Skin epidermis (tissue), 12 donors: ENCODE results near the gene WIF1.

Experiments
- H3K27ac ChIP-seq, 21 experiments: fragments of 200-600 bp; sonication (generic) in 11 of 21; one replicate each; pipeline ENCODE4 v1.5.0; 2020; ENCODE audit warnings: mild to moderate bottlenecking in 3 of 21, inconsistent platforms in 2 of 21, moderate library complexity in 2 of 21
- H3K4me3 ChIP-seq, 7 experiments: fragments of 200-600 bp; sonication (generic) in 2 of 7; one replicate each; pipeline ENCODE4 v1.5.0; 2020; ENCODE audit warnings: inconsistent platforms in 2 of 7, mild to moderate bottlenecking in 2 of 7, moderate library complexity in 1 of 7

Gene WIF1

GRCh38 chr12:65051218-65051617, 69.9 kb downstream of the WIF1 start:
- Histone ChIP-seq H3K4me3 (no peak overlapping the region), H3K27ac (no peak overlapping the region)

- H3K27ac ChIP-seq: no peak overlapping the region
- no peak overlapping the region for H3K4me3 ChIP-seq
Measured at GRCh38 chr12:65045269-65045668, 75.8 kb downstream of the WIF1 start.

DNA sequence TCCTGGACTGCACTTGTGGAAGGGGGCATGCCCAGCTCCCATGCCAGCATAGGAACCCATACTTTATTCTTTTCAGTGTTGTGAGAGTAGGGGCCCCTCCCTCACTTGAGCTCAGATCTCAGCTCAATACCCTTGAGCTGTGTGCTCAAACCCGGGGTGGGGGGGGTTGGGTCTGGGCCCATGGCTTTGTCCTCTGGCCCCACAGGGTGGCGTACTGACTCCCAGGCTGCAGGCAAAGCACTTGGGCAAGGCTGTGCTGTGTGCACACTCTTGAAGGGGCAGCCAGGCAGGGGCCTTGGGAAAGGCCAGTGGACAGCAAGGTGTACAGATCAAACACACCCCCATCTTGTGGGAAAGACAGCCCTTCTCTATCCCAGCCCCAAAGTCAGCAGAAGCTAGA, 81.8 kb downstream of the WIF1 start:
- Histone ChIP-seq H3K27ac (no peak overlapping the region), H3K4me3 (no peak overlapping the region)

GRCh38 chr12:65025136-65025535, 96.0 kb downstream of the WIF1 start:
- Histone ChIP-seq H3K27ac (no peak overlapping the region), H3K4me3 (no peak overlapping the region)

- no peak overlapping the region for H3K4me3 ChIP-seq
- H3K27ac ChIP-seq: no peak overlapping the region
Measured at GRCh38 chr12:65023485-65023884, 97.6 kb downstream of the WIF1 start.

DNA sequence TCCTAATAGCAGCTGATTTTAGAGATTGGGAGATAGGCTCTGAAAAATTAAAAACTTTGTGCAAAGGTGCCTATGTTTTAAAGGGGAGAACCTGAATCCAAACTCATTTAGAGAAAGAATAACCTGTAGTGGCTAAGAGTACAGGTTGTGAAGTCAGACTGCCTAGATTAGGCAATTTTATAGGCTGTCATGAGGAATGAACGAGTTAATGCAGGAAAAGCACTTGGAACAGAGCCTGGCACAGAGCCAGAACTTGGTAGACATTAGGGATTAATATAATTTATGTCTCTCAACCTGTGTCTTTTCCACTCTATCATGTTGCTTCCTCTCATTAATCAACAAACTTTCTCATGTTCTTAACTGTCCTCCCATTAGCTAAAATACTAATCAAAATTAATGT, 98.1 kb downstream of the WIF1 start:
- H3K4me3 ChIP-seq: no peak overlapping the region

GRCh38 chr12:65022421-65022820, 98.7 kb downstream of the WIF1 start:
- H3K4me3 ChIP-seq: no peak overlapping the region
- no peak overlapping the region for H3K27ac ChIP-seq

More for the DNA sequence above, 98.1 kb downstream of the WIF1 start:
- no peak overlapping the region for H3K27ac ChIP-seq

DNA sequence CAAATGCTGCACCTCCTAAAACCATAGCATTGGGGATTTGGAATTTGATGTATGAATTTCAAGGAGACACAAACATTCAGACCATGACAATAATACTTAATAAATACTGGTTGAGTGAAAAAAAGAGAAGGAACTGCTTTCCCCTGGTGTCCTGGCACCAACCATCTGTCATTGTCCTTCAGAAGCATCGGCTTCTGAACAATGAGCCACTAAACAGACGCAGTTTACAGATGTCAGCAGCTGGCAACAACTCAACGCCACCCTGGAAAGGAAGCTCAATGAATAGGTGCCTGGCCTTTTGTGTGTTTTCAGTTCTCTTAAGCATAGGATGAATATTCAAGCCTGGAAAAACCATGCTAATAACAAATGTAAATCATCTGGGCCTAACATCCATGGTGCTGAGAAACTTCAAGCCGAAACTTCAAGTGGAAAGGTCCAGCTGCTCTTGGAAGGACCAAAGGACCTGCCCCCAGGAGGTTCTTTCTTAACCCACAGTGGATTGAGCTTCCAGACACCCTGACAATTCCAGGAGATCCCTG, 101.3 kb downstream of the WIF1 start:
- no peak overlapping the region for H3K4me3 ChIP-seq
- no peak overlapping the region for H3K27ac ChIP-seq

- Histone ChIP-seq H3K4me3 (no peak overlapping the region), H3K27ac (no peak overlapping the region)
Measured at GRCh38 chr12:65016881-65017650, 104.0 kb downstream of the WIF1 start.

- H3K4me3 ChIP-seq: no peak overlapping the region
- no peak overlapping the region for H3K27ac ChIP-seq
Measured at GRCh38 chr12:65015850-65016249, 105.3 kb downstream of the WIF1 start.

- no peak overlapping the region for H3K27ac ChIP-seq
Measured at GRCh38 chr12:65014504-65015271, 106.4 kb downstream of the WIF1 start.

GRCh38 chr12:65010437-65010836, 110.7 kb downstream of the WIF1 start:
- no peak overlapping the region for H3K4me3 ChIP-seq
- no peak overlapping the region for H3K27ac ChIP-seq

More at GRCh38 chr12:65014504-65015271, 106.4 kb downstream of the WIF1 start:
- H3K4me3 ChIP-seq: no peak overlapping the region

DNA sequence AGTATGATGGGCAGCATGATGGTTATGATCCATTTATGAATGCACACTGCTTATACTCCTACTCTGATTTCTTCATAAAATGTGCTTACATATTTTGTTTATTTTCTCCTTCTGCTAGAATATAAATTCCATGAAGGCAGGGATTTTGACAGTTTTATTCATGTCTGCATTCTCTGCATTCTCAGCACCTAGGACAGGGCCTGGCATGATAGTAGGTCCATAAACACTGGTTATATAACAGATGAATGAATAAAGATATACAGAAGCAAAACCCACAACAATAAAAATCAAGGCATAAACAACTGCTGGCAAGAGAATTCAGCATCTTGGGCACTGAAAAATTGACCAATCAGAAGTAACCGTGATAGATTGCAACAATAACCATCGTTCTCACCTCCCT, 115.4 kb downstream of the WIF1 start:
- Histone ChIP-seq H3K27ac (no peak overlapping the region), H3K4me3 (no peak overlapping the region)

DNA sequence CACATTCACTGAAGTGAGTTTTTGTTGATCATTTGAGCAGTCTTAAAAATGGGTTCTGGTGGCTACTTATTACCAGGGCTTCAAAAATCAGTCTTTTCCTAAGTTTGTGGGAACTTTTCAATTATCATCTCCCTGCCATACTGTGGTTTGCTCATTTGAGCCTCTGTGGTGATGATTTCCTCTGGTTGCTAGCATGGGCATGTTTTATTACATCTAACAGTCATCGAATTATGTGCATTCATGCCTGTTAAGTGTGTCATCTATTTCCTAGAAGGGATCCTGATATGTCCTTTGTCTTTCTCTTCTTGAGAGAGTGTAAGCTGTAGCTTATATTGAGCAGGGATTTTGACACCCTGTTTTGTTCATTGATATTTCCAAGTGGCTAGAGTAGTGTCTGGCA, 116.8 kb downstream of the WIF1 start:
- Histone ChIP-seq H3K4me3 (no peak overlapping the region), H3K27ac (no peak overlapping the region)
